C4-2B (cell line): Measurements from ENCODE around the gene S100A16.

Experiments used
- CTCF ChIP-seq: fragments of 450-650 bp; conservative IDR thresholded peaks from 2 replicates; pipeline ENCODE4 v1.5.1; 2017; ENCODE audit warnings: mild to moderate bottlenecking
- ZFX ChIP-seq: fragments of 450-650 bp; IDR thresholded peaks from 2 replicates; pipeline ENCODE4 v1.6.1; 2017

GRCh38 chr1:153647346-153647714 lies 34.4 kb upstream of the S100A16 start:
- no peak for TF ChIP-seq CTCF
- no peak for TF ChIP-seq ZFX
